SK-N-MC (cell line): ENCODE data around the gene MAP3K2.

ENCODE experiments used
- DNase-seq: peaks from one replicate; pipeline ENCODE4 v3.0.0-alpha.2; 2011; ENCODE audit warnings: low read depth, low spot score
- H3K27ac ChIP-seq: fragments of 200-600 bp; sonication (generic); 2 replicates; pipeline ENCODE4 v1.5.1; 2016; ENCODE audit warnings: mixed run types
- H3K36me3 ChIP-seq: fragments of 200-600 bp; sonication (generic); 2 replicates; pipeline ENCODE4 v1.6.1; 2017; ENCODE audit warnings: antibody characterized with exemption, low read length, mixed read lengths; ENCODE audit not compliant: insufficient read depth
- H3K4me3 ChIP-seq: fragments of 200-600 bp; sonication (generic); 2 replicates; pipeline ENCODE4 v1.5.1; 2016
- H3K9ac ChIP-seq: fragments of 200-600 bp; sonication (generic); 2 replicates; pipeline ENCODE4 v1.8.0; 2017; ENCODE audit warnings: mixed run types, mixed read lengths; ENCODE audit not compliant: insufficient read length
- H3K9me3 ChIP-seq: fragments of 200-600 bp; sonication (generic); 2 replicates; pipeline ENCODE4 v1.6.1; 2017; ENCODE audit warnings: low read depth, mild to moderate bottlenecking, antibody characterized with exemption, low read length, moderate library complexity, mixed read lengths
- EZH2 ChIP-seq: fragments of 200-600 bp; sonication (generic); IDR thresholded peaks from one replicate; pipeline ENCODE4 v1.6.1; 2017; ENCODE audit warnings: antibody characterized with exemption
- FOXP2 ChIP-seq: optimal IDR thresholded peaks from 2 replicates; pipeline ENCODE3; 2011; ENCODE audit warnings: mild to moderate bottlenecking, moderate library complexity; ENCODE audit not compliant: insufficient read depth; ENCODE audit errors: extremely low read length, control extremely low read depth
- POLR2AphosphoS5 ChIP-seq: IDR thresholded peaks from 2 replicates; pipeline ENCODE4 v1.6.1; 2012; ENCODE audit warnings: mild to moderate bottlenecking, low read depth, low read length, borderline replicate concordance

MAP3K2 gene

DNA sequence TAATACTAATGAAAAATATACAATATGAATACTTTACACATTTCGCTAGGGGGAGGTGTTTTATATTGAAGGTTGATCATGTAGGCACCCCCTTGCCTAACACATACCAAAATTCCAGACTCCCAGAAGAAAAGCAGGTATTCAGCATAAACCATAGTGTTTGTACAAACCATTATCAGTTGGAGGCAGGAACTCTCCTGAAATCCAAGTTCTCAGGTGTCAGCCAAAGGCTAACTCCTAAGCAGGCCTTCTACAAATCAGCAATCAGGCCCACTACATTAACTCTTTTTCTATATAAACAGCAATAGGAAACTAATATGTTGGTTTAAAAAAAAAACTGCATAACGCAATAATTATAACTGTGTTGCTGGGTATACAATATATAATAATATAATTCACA lies 44.5 kb downstream of the MAP3K2 start:
- no peak overlapping the region for H3K4me3 ChIP-seq
- no peak for TF ChIP-seq EZH2
- TF ChIP-seq POLR2AphosphoS5 = no peak
- TF ChIP-seq FOXP2 = no peak
- no peaks in the 10 kb centered on the region; the same call in 1 of the 2 replicates for H3K9me3 ChIP-seq
- no peak for DNase-seq
- no peak overlapping the region for H3K9ac ChIP-seq
- H3K27ac ChIP-seq = no peak overlapping the region
- peaks cover 18% of the 10 kb centered on the region for H3K36me3 ChIP-seq

- peaks cover 30% of the 10 kb centered on the region for H3K36me3 ChIP-seq
These were observed 45.7 kb downstream of the MAP3K2 start for GRCh38 chr2:127342101-127342500.

GRCh38 chr2:127332335-127332734 lies 55.4 kb downstream of the MAP3K2 start:
- peaks cover 55% of the 10 kb centered on the region for H3K36me3 ChIP-seq
- no peak for DNase-seq

More at GRCh38 chr2:127342101-127342500, 45.7 kb downstream of the MAP3K2 start:
- Histone ChIP-seq H3K9ac (no peak overlapping the region), H3K27ac (no peak overlapping the region), H3K9me3 (no peaks in the 10 kb centered on the region; the same call in 1 of the 2 replicates), H3K4me3 (no peak overlapping the region)
- TF ChIP-seq EZH2 = no peak
- no peak for TF ChIP-seq POLR2AphosphoS5
- TF ChIP-seq FOXP2 = no peak
- no peak for DNase-seq

GRCh38 chr2:127330753-127331152 lies 57.0 kb downstream of the MAP3K2 start:
- Histone ChIP-seq H3K9me3 (no peaks in the 10 kb centered on the region), H3K36me3 (peaks cover 56% of the 10 kb centered on the region), H3K4me3 (no peak overlapping the region), H3K9ac (no peak overlapping the region), H3K27ac (no peak overlapping the region)
- no peak for DNase-seq
- no peak for TF ChIP-seq EZH2

More at GRCh38 chr2:127332335-127332734, 55.4 kb downstream of the MAP3K2 start:
- Histone ChIP-seq H3K4me3 (no peak overlapping the region), H3K9ac (no peak overlapping the region), H3K27ac (no peak overlapping the region), H3K9me3 (no peaks in the 10 kb centered on the region)
- no peak for TF ChIP-seq FOXP2
- TF ChIP-seq POLR2AphosphoS5 = no peak
- no peak for TF ChIP-seq EZH2

DNA sequence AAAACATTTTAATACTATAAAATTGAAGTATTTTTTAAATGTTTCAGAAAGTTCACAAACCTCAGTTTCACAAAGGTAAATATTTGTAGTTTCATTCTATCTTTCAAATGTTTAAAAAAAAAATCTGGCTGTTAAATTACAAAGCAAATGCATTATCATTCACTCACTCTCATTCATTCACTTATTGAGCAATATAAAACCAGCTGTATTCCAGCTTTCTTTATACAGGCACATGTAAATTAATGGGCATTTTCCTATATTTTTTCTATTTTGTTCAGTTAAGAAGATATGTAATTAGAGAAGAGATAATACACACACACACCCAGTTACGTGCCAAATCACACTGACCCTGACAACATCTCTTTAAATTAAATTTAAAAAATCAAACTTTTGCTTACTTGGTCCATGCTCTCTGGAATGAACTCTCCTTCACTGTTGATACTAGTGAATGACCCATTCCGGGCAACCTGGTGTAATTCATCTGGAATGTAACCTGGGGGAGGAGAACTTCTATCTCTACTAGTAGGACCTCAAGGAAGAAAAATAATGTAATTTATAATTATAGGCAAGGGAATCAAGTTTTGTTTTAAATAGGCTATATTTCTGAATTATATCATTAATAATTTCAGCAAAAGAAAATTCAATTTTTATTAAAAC lies 61.4 kb downstream of the MAP3K2 start:
- no peak overlapping the region for H3K4me3 ChIP-seq
- 0 out of 2 replicates have a peak overlapping the region, but pooled peaks have one; percentile 29 for H3K27ac ChIP-seq
- peaks cover 56% of the 10 kb centered on the region for H3K36me3 ChIP-seq
- no peak for TF ChIP-seq EZH2
- TF ChIP-seq FOXP2 = no peak
- no peak for TF ChIP-seq POLR2AphosphoS5
- no peak overlapping the region for H3K9ac ChIP-seq
- no peaks in the 10 kb centered on the region for H3K9me3 ChIP-seq
- DNase-seq = no peak

DNA sequence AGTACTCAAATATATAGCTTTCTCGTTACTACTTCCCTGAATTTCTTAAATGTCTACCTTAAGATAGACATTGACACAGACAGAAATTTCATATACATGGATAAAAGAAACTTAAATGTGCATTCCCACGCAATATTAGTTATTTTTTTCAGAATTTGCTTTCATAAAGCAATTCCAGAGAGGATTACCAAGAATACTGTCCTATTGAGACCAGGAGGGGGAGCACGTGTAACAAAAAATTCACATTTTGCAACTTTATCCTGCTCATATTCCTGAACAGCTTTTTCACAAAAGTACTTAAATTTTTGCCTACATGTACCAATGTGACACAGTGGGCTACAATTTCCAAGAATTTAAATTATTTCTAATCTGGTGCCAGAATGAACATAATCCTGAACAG lies 63.1 kb downstream of the MAP3K2 start:
- Histone ChIP-seq H3K9me3 (no peaks in the 10 kb centered on the region), H3K4me3 (no peak overlapping the region), H3K27ac (peak overlapping the region; percentile 29; the same call in 1 of the 2 replicates), H3K36me3 (peaks cover 65% of the 10 kb centered on the region), H3K9ac (no peak overlapping the region)
- DNase-seq = peak; percentile 60
- no peak for TF ChIP-seq FOXP2
- TF ChIP-seq POLR2AphosphoS5 = no peak
- TF ChIP-seq EZH2 = no peak

DNA sequence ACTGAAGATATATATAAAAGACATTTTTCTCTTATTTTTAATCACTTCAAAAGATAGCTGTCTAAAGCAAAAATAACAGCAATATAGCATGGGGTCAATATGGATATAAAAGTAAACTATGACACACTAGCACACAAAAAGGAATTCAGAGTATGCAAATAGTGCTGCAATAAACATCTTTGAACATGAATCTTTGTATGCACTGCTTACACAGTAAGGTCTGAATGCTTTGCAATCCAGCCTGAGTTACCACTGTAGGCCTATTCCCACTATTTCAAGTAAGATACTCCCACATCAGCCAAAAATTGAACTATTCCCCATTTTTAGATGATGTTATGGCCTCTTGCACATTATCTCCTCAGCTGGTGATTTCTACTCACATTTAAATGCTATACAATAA lies 66.5 kb downstream of the MAP3K2 start:
- no peak for DNase-seq
- no peak overlapping the region for H3K9ac ChIP-seq
- peaks cover 80% of the 10 kb centered on the region for H3K36me3 ChIP-seq
- H3K27ac ChIP-seq = no peak overlapping the region
- no peak for TF ChIP-seq POLR2AphosphoS5
- TF ChIP-seq EZH2 = no peak
- TF ChIP-seq FOXP2 = no peak
- no peaks in the 10 kb centered on the region for H3K9me3 ChIP-seq
- H3K4me3 ChIP-seq = no peak overlapping the region

GRCh38 chr2:127320586-127321275 lies 67.0 kb downstream of the MAP3K2 start:
- H3K9me3 ChIP-seq = no peaks in the 10 kb centered on the region
- no peak overlapping the region for H3K27ac ChIP-seq
- no peak overlapping the region for H3K4me3 ChIP-seq
- no peak for TF ChIP-seq POLR2AphosphoS5
- no peak for TF ChIP-seq EZH2
- no peak for TF ChIP-seq FOXP2
- DNase-seq = no peak
- peaks cover 77% of the 10 kb centered on the region for H3K36me3 ChIP-seq
- no peak overlapping the region for H3K9ac ChIP-seq
